Uterus (tissue), 4 donors: ENCODE data around the gene HOXA10. TPM values are rescaled to one million over a fixed set of nuclear protein-coding genes. Genes with fewer than 3 reads are reported as not detected.
A peak's percentile ranks its signal among the peaks of the same experiment; 100 is the strongest.

Source experiments
- DNase-seq, 2 donors: peaks; one replicate each; pipeline ENCODE4 v3.0.0-alpha.2; 2019 to 2020
- H3K27ac ChIP-seq, 2 donors: fragments of 200-600 bp; sonication (generic); 1 replicate in 1 of 2; 2 replicates in 1 of 2; pipeline ENCODE4 v1.5.1; 2016 to 2018
- H3K27me3 ChIP-seq, 2 donors: fragments of 200-600 bp; sonication (generic); one replicate each; pipeline ENCODE4 v1.5.1; 2018 to 2019; ENCODE audit warnings: control low read depth in 1 of 2
- H3K36me3 ChIP-seq, 2 donors: fragments of 200-600 bp; sonication (generic); one replicate each; pipeline ENCODE4 v1.5.1; 2019; ENCODE audit warnings: control low read depth in 1 of 2
- H3K4me1 ChIP-seq, 2 donors: fragments of 200-600 bp; sonication (generic); one replicate each; pipeline ENCODE4 v1.5.1; 2018 to 2019; ENCODE audit warnings: control low read depth in 1 of 2
- H3K4me3 ChIP-seq, 2 donors: fragments of 200-600 bp; sonication (generic); 1 replicate in 1 of 2; 2 replicates in 1 of 2; pipeline ENCODE4 v1.5.1; 2018 to 2019; ENCODE audit warnings: mild to moderate bottlenecking in 1 of 2
- H3K9me3 ChIP-seq, 2 donors: fragments of 200-600 bp; sonication (generic); one replicate each; pipeline ENCODE4 v1.5.1; 2019; ENCODE audit warnings: control low read depth in 1 of 2
- POLR2A ChIP-seq, 2 donors: fragments of 450-650 bp; IDR thresholded peaks; one replicate each; pipeline ENCODE4 v1.6.1; 2016; ENCODE audit warnings: antibody characterized with exemption in 2 of 2, mild to moderate bottlenecking in 1 of 2, moderate library complexity in 1 of 2
- intact Hi-C: fragments of 100-400 bp; cut with DNase I; formaldehyde crosslinking; loops from one replicate; pipeline ENCODE4 v1.15.1; 2023; ENCODE audit warnings: low total_unique reads
- total RNA-seq, 4 donors: library from RNA; depleted of rRNA in 3 of 4; stranded (reverse); fragments of >200 nt in 3 of 4; gene quantifications; one replicate each; pipeline versions ENCODE4 v1.1.0 to v1.2.4, GENCODE V29; 2014 to 2023
- TF ChIP-seq, protein P1 (sequence below), 4 experiments: fragments of 200-600 bp in 2 of 4; fragments of 450-650 bp in 2 of 4; sonication (generic) in 2 of 4; IDR thresholded peaks; one replicate each; pipeline ENCODE4 v1.5.1; 2016 to 2019; ENCODE audit warnings: antibody characterized with exemption in 4 of 4, mild to moderate bottlenecking in 2 of 4, moderate library complexity in 1 of 4
- donor health status: DM: yes; HTN: yes; CAD: no.

The HOXA10 gene
- total RNA-seq, 4 donors from 2014 or later: 50.0 to 114 (median 69.0) TPM

DNA sequence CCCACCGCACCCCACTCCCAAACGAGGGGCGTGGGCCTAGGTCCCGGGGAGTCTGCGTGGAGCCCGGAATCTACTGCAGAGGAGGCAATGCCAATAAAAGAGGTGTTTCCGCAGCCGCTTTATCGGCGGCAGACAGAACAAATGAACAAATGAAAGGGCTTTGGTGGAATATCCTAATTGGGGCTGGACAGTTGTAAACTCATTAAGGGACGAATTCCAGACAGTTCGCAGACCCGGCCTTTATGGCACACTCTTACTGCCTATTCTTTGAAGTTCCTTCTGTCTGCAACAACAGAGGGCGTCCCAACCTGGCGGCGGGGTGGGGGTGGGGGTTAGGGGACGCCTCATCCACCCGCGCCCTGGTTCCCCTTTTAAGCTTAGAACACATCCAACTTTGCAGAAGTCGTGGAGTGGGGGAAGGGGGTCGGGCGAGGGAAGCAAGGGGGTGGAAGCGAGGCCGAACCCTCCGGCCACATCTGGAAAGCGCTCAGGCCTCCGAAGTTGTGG lies 12.9 kb downstream of the HOXA10 start:
- peak overlapping the region; percentile 49 for H3K4me3 ChIP-seq
- no peaks in the 10 kb centered on the region for H3K9me3 ChIP-seq
- TF ChIP-seq POLR2A (IDR thresholded peaks at IDR 0.05): no peak
- TF ChIP-seq, protein P1, sequence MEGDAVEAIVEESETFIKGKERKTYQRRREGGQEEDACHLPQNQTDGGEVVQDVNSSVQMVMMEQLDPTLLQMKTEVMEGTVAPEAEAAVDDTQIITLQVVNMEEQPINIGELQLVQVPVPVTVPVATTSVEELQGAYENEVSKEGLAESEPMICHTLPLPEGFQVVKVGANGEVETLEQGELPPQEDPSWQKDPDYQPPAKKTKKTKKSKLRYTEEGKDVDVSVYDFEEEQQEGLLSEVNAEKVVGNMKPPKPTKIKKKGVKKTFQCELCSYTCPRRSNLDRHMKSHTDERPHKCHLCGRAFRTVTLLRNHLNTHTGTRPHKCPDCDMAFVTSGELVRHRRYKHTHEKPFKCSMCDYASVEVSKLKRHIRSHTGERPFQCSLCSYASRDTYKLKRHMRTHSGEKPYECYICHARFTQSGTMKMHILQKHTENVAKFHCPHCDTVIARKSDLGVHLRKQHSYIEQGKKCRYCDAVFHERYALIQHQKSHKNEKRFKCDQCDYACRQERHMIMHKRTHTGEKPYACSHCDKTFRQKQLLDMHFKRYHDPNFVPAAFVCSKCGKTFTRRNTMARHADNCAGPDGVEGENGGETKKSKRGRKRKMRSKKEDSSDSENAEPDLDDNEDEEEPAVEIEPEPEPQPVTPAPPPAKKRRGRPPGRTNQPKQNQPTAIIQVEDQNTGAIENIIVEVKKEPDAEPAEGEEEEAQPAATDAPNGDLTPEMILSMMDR (IDR thresholded peaks at IDR 0.05): no peak
- no peaks in the 10 kb centered on the region for H3K27me3 ChIP-seq
- H3K27ac ChIP-seq: peak overlapping the region; percentile 94 to 96
- DNase-seq: peak; percentile 30 to 50
- no peaks in the 10 kb centered on the region for H3K4me1 ChIP-seq
- H3K36me3 ChIP-seq: no peaks in the 10 kb centered on the region
- intact Hi-C loops: loop anchor here (5.0 kb wide), 1 partner anchor 304 kb away; no protein-coding TSS in a partner anchor

DNA sequence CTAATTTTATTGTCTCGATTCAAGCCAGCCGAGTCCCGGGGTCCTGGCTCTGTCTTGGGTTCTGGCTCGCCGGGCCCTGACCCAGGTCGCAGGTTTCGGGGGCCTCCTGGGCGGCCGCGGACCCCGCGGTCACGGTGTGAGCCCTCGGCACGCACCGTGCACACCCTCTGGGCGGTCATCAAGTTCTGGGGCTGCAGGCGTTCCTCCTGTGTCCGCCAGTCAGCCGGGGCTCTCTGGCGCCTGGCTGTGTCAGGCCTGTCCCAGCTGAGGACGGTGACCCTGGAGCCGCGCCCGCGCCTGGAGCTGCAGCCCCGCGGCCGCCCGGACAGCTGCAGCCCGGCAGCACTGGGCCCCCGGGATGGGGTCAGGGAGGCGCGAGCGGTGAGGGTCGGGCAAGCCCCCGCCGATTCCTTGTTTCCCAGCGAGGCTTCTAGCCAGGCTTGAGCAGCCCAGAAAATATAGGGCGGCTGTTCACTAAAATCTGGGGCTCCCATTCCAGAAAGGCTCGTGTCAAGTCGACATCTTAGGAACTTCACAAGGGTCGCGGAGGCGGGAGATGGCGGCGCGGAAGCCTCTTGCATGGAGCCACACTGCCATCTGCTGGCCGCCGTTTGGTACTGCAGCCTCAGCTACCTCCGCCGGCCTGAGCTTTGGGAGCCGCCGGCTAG lies 13.4 kb downstream of the HOXA10 start:
- H3K27ac ChIP-seq: peak overlapping the region; percentile 94 to 96
- H3K36me3 ChIP-seq: no peaks in the 10 kb centered on the region
- no peaks in the 10 kb centered on the region for H3K27me3 ChIP-seq
- H3K9me3 ChIP-seq: no peaks in the 10 kb centered on the region
- intact Hi-C loops: loop anchor here (5.0 kb wide), 1 partner anchor 303 kb away; no protein-coding TSS in a partner anchor
- TF ChIP-seq, protein P1 (IDR thresholded peaks at IDR 0.05): peak; percentile 97 to 100 (median 100)
- TF ChIP-seq POLR2A (IDR thresholded peaks at IDR 0.05): no peak
- H3K4me3 ChIP-seq: peak overlapping the region; percentile 49
- no peaks in the 10 kb centered on the region for H3K4me1 ChIP-seq
- DNase-seq: peak; percentile 88 to 90

- peak overlapping the region; percentile 94 to 96 for H3K27ac ChIP-seq
- no peaks in the 10 kb centered on the region for H3K27me3 ChIP-seq
- H3K4me3 ChIP-seq: peak overlapping the region; percentile 49
Measured at GRCh38 chr7:27160145-27160545, 14.0 kb downstream of the HOXA10 start.

GRCh38 chr7:27159266-27160144 lies 14.6 kb downstream of the HOXA10 start:
- Histone ChIP-seq H3K27ac (no peak overlapping the region), H3K4me1 (peaks cover 0 to 4% of the 10 kb centered on the region in 2 donors), H3K9me3 (no peaks in the 10 kb centered on the region), H3K27me3 (no peaks in the 10 kb centered on the region), H3K4me3 (no peak overlapping the region), H3K36me3 (no peaks in the 10 kb centered on the region)
- TF ChIP-seq, protein P1 (IDR thresholded peaks at IDR 0.05): no peak
- no peak for TF ChIP-seq POLR2A (IDR thresholded peaks at IDR 0.05)
- peak; percentile 14 for DNase-seq
- intact Hi-C loops: loop anchor here (5.0 kb wide), 1 partner anchor 302 kb away; no protein-coding TSS in a partner anchor

More at GRCh38 chr7:27160145-27160545, 14.0 kb downstream of the HOXA10 start:
- Histone ChIP-seq H3K36me3 (no peaks in the 10 kb centered on the region), H3K4me1 (peaks cover 0 to 4% of the 10 kb centered on the region in 2 donors), H3K9me3 (no peaks in the 10 kb centered on the region)
- peak; percentile 32 to 34 for DNase-seq
- intact Hi-C loops: loop anchor here (5.0 kb wide), 1 partner anchor 303 kb away; no protein-coding TSS in a partner anchor
- TF ChIP-seq POLR2A (IDR thresholded peaks at IDR 0.05): no peak

GRCh38 chr7:27158436-27159265 lies 15.5 kb downstream of the HOXA10 start:
- Histone ChIP-seq H3K27me3 (no peaks in the 10 kb centered on the region), H3K27ac (no peak overlapping the region), H3K4me1 (peaks cover 0 to 4% of the 10 kb centered on the region in 2 donors), H3K9me3 (no peaks in the 10 kb centered on the region), H3K4me3 (no peak overlapping the region), H3K36me3 (no peaks in the 10 kb centered on the region)
- intact Hi-C loops: no loop called here
- TF ChIP-seq, protein P1 (IDR thresholded peaks at IDR 0.05): no peak
- no peak for TF ChIP-seq POLR2A (IDR thresholded peaks at IDR 0.05)
- DNase-seq: peak; percentile 16 to 22
